Naive B cell (primary cell): ENCODE data around the gene MAP3K19. TPM values are rescaled to one million over a fixed set of nuclear protein-coding genes. Genes with fewer than 3 reads are reported as not detected.

Experiments used
- ATAC-seq, 2 donors: fragments of 150-1000 bp; cut with Tn5 transposase; 2 replicates each; pipeline ENCODE4 v1.10.0; 2021; ENCODE audit warnings: low read depth in 2 of 2, mild to moderate bottlenecking in 2 of 2, moderate library complexity in 2 of 2
- DNase-seq: peaks from one replicate; pipeline ENCODE4 v3.0.0; 2022
- H3K27ac Mint-ChIP-seq, 6 donors: one replicate each; pipeline ENCODE4 v1.8.0; 2020 to 2022; ENCODE audit warnings: mild to moderate bottlenecking in 6 of 6, mixed read lengths in 6 of 6, moderate library complexity in 5 of 6, inconsistent platforms in 2 of 6
- H3K27me3 Mint-ChIP-seq, 3 donors: one replicate each; pipeline ENCODE4 v1.8.0; 2021 to 2022; ENCODE audit warnings: mixed read lengths in 3 of 3, mild to moderate bottlenecking in 1 of 3
- H3K36me3 Mint-ChIP-seq, 2 donors: one replicate each; pipeline ENCODE4 v1.8.0; 2020 to 2022; ENCODE audit warnings: mixed read lengths in 2 of 2, inconsistent platforms in 1 of 2, mild to moderate bottlenecking in 1 of 2
- H3K4me1 Mint-ChIP-seq, 3 donors: one replicate each; pipeline ENCODE4 v1.8.0; 2020 to 2022; ENCODE audit warnings: mixed read lengths in 3 of 3, inconsistent platforms in 1 of 3, mild to moderate bottlenecking in 1 of 3, moderate library complexity in 1 of 3
- H3K4me3 Mint-ChIP-seq, 8 donors: one replicate each; pipeline ENCODE4 v1.8.0; 2020 to 2022; ENCODE audit warnings: mild to moderate bottlenecking in 8 of 8, mixed read lengths in 8 of 8, moderate library complexity in 8 of 8, inconsistent platforms in 2 of 8
- H3K9me3 Mint-ChIP-seq, 7 donors: one replicate each; pipeline ENCODE4 v1.8.0; 2020 to 2022; ENCODE audit warnings: mixed read lengths in 7 of 7, mild to moderate bottlenecking in 5 of 7, inconsistent platforms in 2 of 7, moderate library complexity in 1 of 7
- polyA plus RNA-seq, 6 donors: library from polyadenylated mRNA; unstranded; fragments of 300-500 nt; fragmentation: Illumina TruSeq; gene quantifications; one replicate each; pipeline ENCODE4 v1.2.3, GENCODE V29; 2021; ENCODE audit warnings: low read depth in 6 of 6

The MAP3K19 gene
- polyA plus RNA-seq, 6 donors from 2014 or later: not detected

- Mint-ChIP-seq H3K4me3 (peak overlapping the region in 4 of 8 donors; percentile 35 to 71 (median 62)), H3K36me3 (peaks cover 8 to 9% of the 10 kb centered on the region in 2 donors), H3K27ac (peak overlapping the region in 4 of 6 donors; percentile 39 to 89 (median 83)), H3K4me1 (peaks cover 39 to 65% (median 57%) of the 10 kb centered on the region in 3 donors), H3K27me3 (no peaks in the 10 kb centered on the region), H3K9me3 (peaks cover 0 to 1% (median 0%) of the 10 kb centered on the region in 7 donors)
- DNase-seq: no peak
- no peak for ATAC-seq
Measured at GRCh38 chr2:134932864-134933526, 114.3 kb downstream of the MAP3K19 start.

GRCh38 chr2:134927195-134927594, 120.1 kb downstream of the MAP3K19 start:
- Mint-ChIP-seq H3K4me3 (no peak overlapping the region), H3K36me3 (peaks cover 0 to 12% of the 10 kb centered on the region in 2 donors), H3K9me3 (peaks cover 0 to 1% (median 0%) of the 10 kb centered on the region in 7 donors), H3K27me3 (no peaks in the 10 kb centered on the region), H3K4me1 (peaks cover 44 to 80% (median 61%) of the 10 kb centered on the region in 3 donors), H3K27ac (no peak overlapping the region)
- no peak for DNase-seq
- ATAC-seq: no peak

DNA sequence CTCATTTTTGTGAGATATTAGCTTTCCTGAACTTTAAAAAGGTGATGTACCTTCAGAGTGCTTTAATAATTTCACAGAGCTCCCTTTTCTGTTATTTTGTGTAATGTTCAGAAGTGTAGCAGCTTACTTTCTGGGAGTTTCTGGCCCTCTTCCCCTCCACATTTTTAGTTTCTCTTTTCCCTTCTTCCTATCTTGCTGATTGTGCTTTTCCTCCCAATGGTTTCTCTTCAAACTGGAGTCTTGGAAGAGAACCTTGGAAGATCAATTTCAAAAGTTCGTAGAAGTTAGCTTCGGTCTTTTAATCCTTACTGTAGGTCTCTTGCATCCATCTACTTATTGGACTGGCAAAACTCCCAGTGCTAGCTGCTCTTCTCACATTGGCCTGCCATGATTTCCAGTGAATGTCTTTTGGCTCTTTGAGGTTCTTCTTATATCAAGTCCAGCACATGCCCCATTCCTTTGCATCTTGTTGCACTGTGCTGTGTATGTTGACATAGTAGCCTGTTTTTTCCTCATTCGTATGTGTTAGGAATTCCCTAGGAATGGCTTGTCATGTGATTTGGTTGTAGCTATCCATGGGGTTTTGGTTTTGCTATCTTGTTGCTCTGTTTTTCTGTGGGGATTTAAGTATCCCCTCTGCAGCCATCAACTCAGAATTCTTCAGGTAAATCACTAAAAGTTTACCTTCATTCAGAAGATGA, 120.9 kb downstream of the MAP3K19 start:
- peak overlapping the region in 4 of 6 donors; percentile 65 to 95 (median 72) for H3K27ac Mint-ChIP-seq
- DNase-seq (no peak), ATAC-seq (no peak)
- peaks cover 0 to 12% of the 10 kb centered on the region in 2 donors for H3K36me3 Mint-ChIP-seq
- H3K9me3 Mint-ChIP-seq: peaks cover 0 to 1% (median 0%) of the 10 kb centered on the region in 7 donors
- no peaks in the 10 kb centered on the region for H3K27me3 Mint-ChIP-seq
- peaks cover 47 to 78% (median 66%) of the 10 kb centered on the region in 3 donors for H3K4me1 Mint-ChIP-seq
- H3K4me3 Mint-ChIP-seq: peak overlapping the region in 2 of 8 donors; percentile 13 to 66

GRCh38 chr2:134924912-134925311, 122.3 kb downstream of the MAP3K19 start:
- no peak for DNase-seq
- H3K9me3 Mint-ChIP-seq: no peaks in the 10 kb centered on the region
- peak overlapping the region in 2 of 8 donors; percentile 0 to 10 for H3K4me3 Mint-ChIP-seq
- ATAC-seq: no peak
- peaks cover 0 to 12% of the 10 kb centered on the region in 2 donors for H3K36me3 Mint-ChIP-seq
- peak overlapping the region in 2 of 6 donors; percentile 23 to 63 for H3K27ac Mint-ChIP-seq
- H3K27me3 Mint-ChIP-seq: no peaks in the 10 kb centered on the region
- H3K4me1 Mint-ChIP-seq: peaks cover 47 to 72% (median 61%) of the 10 kb centered on the region in 3 donors

DNA sequence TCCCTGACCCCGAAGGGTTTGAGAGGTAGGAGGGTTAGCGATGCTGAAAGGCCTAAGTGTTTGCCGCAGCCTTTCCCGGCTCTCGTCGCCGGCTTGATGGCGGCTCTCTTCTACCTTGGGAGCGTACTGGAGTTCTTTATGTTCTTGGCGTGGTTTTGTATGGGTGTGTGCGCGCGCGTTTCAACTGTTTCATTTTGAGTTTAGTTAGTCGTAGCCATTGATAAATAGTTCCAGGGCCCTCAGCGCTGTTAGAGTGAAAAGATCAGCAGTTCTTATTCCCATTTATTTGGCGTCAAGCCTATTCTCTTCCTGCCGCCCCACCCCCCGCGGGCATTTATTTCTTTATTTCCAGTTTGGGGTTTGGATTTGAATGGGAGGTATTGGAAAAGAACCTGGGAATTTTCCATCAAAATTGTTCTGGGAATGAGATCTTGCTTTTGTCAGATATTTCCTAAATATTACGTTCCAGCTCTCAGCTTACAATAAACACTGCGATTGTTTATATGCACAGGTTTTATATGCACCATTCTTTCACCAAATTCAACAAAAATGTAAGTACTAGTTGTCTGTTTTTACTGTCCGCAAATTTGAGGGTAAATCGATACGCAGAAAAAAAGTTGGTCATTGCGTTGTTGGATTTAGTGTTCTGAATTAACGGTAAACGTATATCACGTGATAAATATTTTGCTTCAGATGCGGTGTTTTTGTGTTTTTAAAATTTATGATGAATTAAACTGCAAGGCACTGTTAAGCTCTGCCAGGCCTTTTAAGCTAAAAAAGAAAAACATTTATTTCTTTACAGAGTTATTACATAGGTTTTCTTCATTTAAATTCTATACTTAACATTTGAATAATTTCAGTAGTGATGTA, 127.7 kb downstream of the MAP3K19 start:
- Mint-ChIP-seq H3K27me3 (no peaks in the 10 kb centered on the region), H3K4me3 (peak overlapping the region; percentile 90 to 100 (median 98)), H3K9me3 (no peaks in the 10 kb centered on the region), H3K27ac (peak overlapping the region; percentile 94 to 100 (median 98)), H3K36me3 (peaks cover 0 to 11% of the 10 kb centered on the region in 2 donors), H3K4me1 (peaks cover 33 to 58% (median 46%) of the 10 kb centered on the region in 3 donors)
- DNase-seq: peak; percentile 27
- no peak for ATAC-seq

DNA sequence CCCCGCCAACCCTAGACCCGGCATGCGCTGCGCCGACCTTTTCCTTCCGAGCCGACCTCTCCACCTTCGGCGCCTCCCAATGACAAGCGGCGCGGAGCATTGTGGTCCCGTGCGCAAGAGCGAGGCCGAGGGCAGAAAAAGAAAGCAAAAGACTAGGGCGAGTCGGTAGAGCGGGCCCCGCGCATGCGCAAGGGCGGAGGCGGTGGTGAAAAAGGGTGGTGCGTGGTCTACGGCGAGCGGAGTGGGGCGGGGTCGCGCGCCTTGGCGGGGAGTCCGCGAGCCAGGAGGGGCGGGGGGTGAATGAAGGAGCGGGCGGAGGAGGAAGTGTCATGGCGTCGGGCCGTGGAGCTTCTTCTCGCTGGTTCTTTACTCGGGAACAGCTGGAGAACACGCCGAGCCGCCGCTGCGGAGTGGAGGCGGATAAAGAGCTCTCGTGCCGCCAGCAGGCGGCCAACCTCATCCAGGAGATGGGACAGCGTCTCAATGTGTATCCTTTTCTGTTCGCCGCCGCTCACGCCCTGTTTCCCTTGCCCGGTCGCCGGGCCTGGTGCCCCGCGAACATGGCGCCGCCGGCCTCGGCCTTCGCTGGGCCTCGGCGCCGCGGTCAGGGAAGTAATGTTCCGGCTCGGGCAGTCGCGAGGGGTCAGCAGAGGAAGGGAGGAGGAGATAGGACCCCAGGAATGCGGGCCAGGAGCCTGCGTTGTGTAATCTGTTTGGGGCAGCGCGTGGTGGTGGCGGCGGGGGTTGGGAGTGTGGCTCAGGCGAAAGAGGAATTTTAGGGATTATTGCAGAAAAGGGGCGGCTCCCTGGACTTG, 128.5 kb downstream of the MAP3K19 start, which contains the start of gene CCNT2:
TSS of gene CCNT2 (plus strand) at position 297 of the 815 bp plus-strand sequence. CDS start at position 330, 33 bp downstream.
- Mint-ChIP-seq H3K36me3 (peaks cover 0 to 10% of the 10 kb centered on the region in 2 donors), H3K4me3 (peak within 1 kb of the TSS; percentile 90 to 100 (median 98)), H3K4me1 (peaks cover 24 to 51% (median 38%) of the 10 kb centered on the region in 3 donors), H3K27me3 (no peaks in the 10 kb centered on the region), H3K9me3 (peaks cover 0 to 5% (median 0%) of the 10 kb centered on the region in 7 donors), H3K27ac (peak within 1 kb of the TSS; percentile 94 to 100 (median 98))
- peak; percentile 80 to 81 for ATAC-seq
- peak; percentile 100 for DNase-seq

GRCh38 chr2:134917888-134918525, 129.2 kb downstream of the MAP3K19 start:
- peak; percentile 71 to 72 for ATAC-seq
- peaks cover 0 to 5% (median 0%) of the 10 kb centered on the region in 7 donors for H3K9me3 Mint-ChIP-seq
- peaks cover 0 to 10% of the 10 kb centered on the region in 2 donors for H3K36me3 Mint-ChIP-seq
- peak overlapping the region; percentile 94 to 100 (median 98) for H3K27ac Mint-ChIP-seq
- DNase-seq: peak; percentile 92
- no peaks in the 10 kb centered on the region for H3K27me3 Mint-ChIP-seq
- peak overlapping the region; percentile 90 to 100 (median 98) for H3K4me3 Mint-ChIP-seq
- H3K4me1 Mint-ChIP-seq: peaks cover 24 to 47% (median 37%) of the 10 kb centered on the region in 3 donors

GRCh38 chr2:134917360-134917865, 129.8 kb downstream of the MAP3K19 start:
- ATAC-seq (no peak), DNase-seq (no peak)
- Mint-ChIP-seq H3K27me3 (no peaks in the 10 kb centered on the region), H3K4me1 (peaks cover 20 to 41% (median 32%) of the 10 kb centered on the region in 3 donors), H3K9me3 (peaks cover 0 to 5% (median 0%) of the 10 kb centered on the region in 7 donors), H3K36me3 (peaks cover 0 to 10% of the 10 kb centered on the region in 2 donors), H3K27ac (peak overlapping the region; percentile 94 to 100 (median 98)), H3K4me3 (peak overlapping the region; percentile 90 to 100 (median 98))

Other genes starting within 250 kb of the MAP3K19 start
- gene ACMSD, start 208.8 kb downstream of the MAP3K19 start, polyA plus RNA-seq: not detected
- gene CCNT2, start 128.6 kb downstream of the MAP3K19 start, polyA plus RNA-seq: 10 to 100 TPM; 28.9 to 37.3 (median 33.3) TPM
- gene RAB3GAP1, start 4.8 kb upstream of the MAP3K19 start, polyA plus RNA-seq: 10 to 100 TPM in 5 of 6 donors, 1 to 10 TPM in 1; 6.2 to 26.7 (median 22.5) TPM